ENCODE measurements around the gene PTPN1. TPM values are rescaled to one million over a fixed set of nuclear protein-coding genes. Genes with fewer than 3 reads are reported as not detected.

PTPN1 gene
- total and polyA plus RNA-seq, 2 of the 13 experiments (the other 11 are each of a cell fraction or from before 2014, with no cell fraction given) = 17.7 to 37.2 TPM

DNA sequence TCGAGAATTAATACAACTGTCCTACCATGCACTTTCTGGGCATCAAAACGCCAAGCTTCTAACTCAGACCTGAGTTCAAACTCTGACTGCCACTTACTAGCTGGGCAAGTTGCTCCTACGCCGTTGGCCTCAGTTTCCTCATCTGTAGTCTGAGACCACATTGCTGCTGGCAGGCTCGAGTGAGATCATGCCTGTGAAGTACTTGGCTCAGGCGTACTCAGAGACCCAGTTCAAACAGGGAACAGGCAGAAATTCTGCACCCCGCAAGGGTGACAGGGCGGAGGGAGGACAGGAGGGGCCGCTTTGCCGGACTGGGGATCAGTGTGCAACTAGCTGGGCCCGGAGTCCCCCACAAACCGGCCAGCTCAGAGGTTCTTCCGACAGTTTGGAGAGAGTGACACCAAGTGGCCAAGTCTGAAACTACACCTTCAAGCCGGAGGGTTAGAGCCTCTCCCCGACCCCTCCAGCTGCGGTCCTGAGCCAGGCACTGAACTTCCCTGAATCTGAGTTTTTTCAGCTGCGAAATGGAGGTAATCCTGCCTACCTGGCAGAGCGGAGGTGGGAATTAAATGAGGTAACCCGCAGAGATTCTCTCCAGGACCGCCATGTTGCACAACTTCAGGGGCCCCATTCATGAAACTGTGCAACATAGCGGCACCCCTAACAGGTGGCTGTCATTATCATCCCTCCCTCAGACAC lies 46.0 kb upstream of the PTPN1 start (continued):
- TF ChIP-seq, protein P1, sequence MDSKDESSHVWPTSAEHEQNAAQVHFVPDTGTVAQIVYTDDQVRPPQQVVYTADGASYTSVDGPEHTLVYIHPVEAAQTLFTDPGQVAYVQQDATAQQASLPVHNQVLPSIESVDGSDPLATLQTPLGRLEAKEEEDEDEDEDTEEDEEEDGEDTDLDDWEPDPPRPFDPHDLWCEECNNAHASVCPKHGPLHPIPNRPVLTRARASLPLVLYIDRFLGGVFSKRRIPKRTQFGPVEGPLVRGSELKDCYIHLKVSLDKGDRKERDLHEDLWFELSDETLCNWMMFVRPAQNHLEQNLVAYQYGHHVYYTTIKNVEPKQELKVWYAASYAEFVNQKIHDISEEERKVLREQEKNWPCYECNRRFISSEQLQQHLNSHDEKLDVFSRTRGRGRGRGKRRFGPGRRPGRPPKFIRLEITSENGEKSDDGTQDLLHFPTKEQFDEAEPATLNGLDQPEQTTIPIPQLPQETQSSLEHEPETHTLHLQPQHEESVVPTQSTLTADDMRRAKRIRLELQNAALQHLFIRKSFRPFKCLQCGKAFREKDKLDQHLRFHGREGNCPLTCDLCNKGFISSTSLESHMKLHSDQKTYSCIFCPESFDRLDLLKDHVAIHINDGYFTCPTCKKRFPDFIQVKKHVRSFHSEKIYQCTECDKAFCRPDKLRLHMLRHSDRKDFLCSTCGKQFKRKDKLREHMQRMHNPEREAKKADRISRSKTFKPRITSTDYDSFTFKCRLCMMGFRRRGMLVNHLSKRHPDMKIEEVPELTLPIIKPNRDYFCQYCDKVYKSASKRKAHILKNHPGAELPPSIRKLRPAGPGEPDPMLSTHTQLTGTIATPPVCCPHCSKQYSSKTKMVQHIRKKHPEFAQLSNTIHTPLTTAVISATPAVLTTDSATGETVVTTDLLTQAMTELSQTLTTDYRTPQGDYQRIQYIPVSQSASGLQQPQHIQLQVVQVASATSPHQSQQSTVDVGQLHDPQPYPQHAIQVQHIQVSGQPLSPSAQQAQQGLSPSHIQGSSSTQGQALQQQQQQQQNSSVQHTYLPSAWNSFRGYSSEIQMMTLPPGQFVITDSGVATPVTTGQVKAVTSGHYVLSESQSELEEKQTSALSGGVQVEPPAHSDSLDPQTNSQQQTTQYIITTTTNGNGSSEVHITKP (CRISPR knock-in tag; IDR thresholded peaks at IDR 0.05; ENCODE audit: low read depth) = no peak
- TF ChIP-seq ZNF772 (CRISPR knock-in tag; IDR thresholded peaks at IDR 0.05) (peak; percentile 61; the same call in 1 of the 2 replicates), JUND (CRISPR knock-in tag; IDR thresholded peaks at IDR 0.05) (no peak), AKAP8 (CRISPR knock-in tag; IDR thresholded peaks at IDR 0.05) (no peak), ZSCAN25 (CRISPR knock-in tag; IDR thresholded peaks at IDR 0.05) (no peak), MAFG (CRISPR knock-in tag; IDR thresholded peaks at IDR 0.05) (no peak), HMG20A (CRISPR knock-in tag; IDR thresholded peaks at IDR 0.05; ENCODE audit: borderline replicate concordance) (no peak), NCOA2 (CRISPR knock-in tag; IDR thresholded peaks at IDR 0.05) (no peak), NCOA1 (CRISPR knock-in tag; IDR thresholded peaks at IDR 0.05) (no peak), ZBTB7B (CRISPR knock-in tag; IDR thresholded peaks at IDR 0.05) (peak; percentile 77), NAIF1 (CRISPR knock-in tag; IDR thresholded peaks at IDR 0.05; ENCODE audit: borderline replicate concordance) (no peak), RFXAP (CRISPR knock-in tag; IDR thresholded peaks at IDR 0.05; ENCODE audit: borderline replicate concordance) (0 out of 2 replicates have a peak, but pooled peaks have one; percentile 64), NFKBIZ (CRISPR knock-in tag; IDR thresholded peaks at IDR 0.05) (0 out of 2 replicates have a peak, but pooled peaks have one; percentile 59), NR2F2 (IDR thresholded peaks at IDR 0.05; ENCODE audit: borderline replicate concordance, low read depth) (peak; percentile 6; the same call in 1 of the 2 replicates), WIZ (CRISPR knock-in tag; IDR thresholded peaks at IDR 0.05) (no peak), ZNF350 (CRISPR knock-in tag; IDR thresholded peaks at IDR 0.05; ENCODE audit: borderline replicate concordance, low read depth) (peak; percentile 76)
- TF ChIP-seq, protein P2, sequence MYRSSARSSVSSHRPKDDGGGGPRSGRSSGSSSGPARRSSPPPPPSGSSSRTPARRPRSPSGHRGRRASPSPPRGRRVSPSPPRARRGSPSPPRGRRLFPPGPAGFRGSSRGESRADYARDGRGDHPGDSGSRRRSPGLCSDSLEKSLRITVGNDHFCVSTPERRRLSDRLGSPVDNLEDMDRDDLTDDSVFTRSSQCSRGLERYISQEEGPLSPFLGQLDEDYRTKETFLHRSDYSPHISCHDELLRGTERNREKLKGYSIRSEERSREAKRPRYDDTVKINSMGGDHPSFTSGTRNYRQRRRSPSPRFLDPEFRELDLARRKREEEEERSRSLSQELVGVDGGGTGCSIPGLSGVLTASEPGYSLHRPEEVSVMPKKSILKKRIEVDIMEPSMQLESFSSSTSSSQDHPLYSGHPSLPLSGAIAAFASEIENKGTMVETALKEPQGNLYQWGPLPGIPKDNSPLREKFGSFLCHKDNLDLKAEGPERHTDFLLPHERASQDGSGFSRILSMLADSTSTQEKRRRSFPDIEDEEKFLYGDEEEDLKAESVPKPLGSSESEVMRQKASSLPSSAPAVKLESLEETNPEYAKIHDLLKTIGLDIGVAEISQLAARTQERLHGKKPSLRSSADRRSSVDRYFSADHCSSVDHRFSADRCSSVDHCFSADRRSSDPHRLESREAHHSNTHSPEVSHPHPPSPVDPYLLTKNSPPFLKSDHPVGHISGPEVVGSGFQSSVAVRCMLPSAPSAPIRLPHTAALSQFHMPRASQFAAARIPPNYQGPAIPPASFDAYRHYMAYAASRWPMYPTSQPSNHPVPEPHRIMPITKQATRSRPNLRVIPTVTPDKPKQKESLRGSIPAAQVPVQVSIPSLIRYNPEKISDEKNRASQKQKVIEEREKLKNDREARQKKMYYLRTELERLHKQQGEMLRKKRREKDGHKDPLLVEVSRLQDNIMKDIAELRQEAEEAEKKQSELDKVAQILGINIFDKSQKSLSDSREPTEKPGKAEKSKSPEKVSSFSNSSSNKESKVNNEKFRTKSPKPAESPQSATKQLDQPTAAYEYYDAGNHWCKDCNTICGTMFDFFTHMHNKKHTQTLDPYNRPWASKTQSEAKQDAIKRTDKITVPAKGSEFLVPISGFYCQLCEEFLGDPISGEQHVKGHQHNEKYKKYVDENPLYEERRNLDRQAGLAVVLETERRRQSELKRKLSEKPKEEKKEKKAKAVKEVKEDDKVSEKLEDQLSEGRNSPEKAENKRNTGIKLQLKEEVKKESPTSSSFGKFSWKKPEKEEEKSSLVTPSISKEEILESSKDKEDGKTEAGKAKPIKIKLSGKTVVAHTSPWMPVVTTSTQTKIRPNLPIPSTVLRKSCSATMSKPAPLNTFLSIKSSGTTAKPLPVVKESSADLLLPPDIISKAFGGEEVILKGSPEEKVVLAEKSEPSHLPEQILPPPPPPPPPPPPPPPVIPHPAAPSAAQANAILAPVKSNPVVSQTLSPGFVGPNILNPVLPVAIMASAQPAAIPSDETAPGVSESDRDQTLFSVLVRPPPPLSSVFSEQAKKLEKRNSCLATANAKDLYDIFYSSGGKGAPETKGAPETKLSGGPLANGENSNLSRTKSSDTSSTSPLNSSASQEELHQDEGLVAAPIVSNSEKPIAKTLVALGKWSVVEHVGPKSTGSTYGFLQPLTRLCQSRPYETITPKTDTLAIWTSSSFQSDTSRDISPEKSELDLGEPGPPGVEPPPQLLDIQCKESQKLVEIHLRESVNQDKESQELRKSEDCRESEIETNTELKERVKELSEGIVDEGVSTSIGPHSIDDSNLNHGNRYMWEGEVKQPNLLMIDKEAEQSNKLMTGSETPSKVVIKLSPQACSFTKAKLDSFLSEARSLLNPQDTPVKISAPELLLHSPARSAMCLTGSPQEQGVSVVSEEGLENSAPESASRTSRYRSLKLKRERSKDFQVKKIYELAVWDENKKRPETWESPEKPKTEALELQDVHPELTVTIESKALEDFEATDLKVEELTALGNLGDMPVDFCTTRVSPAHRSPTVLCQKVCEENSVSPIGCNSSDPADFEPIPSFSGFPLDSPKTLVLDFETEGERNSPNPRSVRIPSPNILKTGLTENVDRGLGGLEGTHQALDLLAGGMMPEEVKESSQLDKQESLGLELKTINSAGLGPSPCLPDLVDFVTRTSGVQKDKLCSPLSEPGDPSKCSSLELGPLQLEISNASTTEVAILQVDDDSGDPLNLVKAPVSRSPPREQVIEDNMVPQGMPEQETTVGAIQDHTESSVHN (CRISPR knock-in tag; IDR thresholded peaks at IDR 0.05) = no peak
